CD8-positive, alpha-beta memory T cell (primary cell): ENCODE results near the gene TTC17. TPM values are rescaled to one million over a fixed set of nuclear protein-coding genes. Genes with fewer than 3 reads are reported as not detected.
"Not testable (repeated sequence)": the region's sequence is repeated elsewhere in the genome, so short reads cannot be mapped to it uniquely, and the experiment has no call there.

ENCODE experiments used
- CTCF ChIA-PET: fragments of 350-600 bp; sonication (Branson Sonifier 250); formaldehyde crosslinking; loops from one replicate; lab custom pipeline; 2021; ENCODE audit warnings: antibody characterized with exemption; lab: Charles Lee
- POLR2A ChIA-PET: fragments of 350-600 bp; sonication (Branson Sonifier 250); formaldehyde crosslinking; loops from one replicate; lab custom pipeline; 2021; ENCODE audit warnings: antibody characterized with exemption; lab: Charles Lee
- DNase-seq, 5 donors: peaks; one replicate each; pipeline versions ENCODE4 v3.0.0 to v3.0.0-alpha.2; 2020 to 2022; ENCODE audit warnings: mixed read lengths in 1 of 5
- H3K27ac ChIP-seq: one replicate; pipeline ENCODE4 v1.7.0; 2013; ENCODE audit warnings: low read depth, mild to moderate bottlenecking, low read length, moderate library complexity
- H3K27me3 ChIP-seq: 2 replicates; pipeline ENCODE4 v1.7.0; 2013; ENCODE audit warnings: low read length, mild to moderate bottlenecking; ENCODE audit not compliant: insufficient read depth, poor library complexity, severe bottlenecking
- H3K36me3 ChIP-seq: 2 replicates; pipeline ENCODE4 v1.7.0; 2013; ENCODE audit warnings: mild to moderate bottlenecking, low read length, moderate library complexity; ENCODE audit not compliant: insufficient read depth
- H3K4me1 ChIP-seq: 2 replicates; pipeline ENCODE4 v1.7.0; 2013; ENCODE audit warnings: mild to moderate bottlenecking, low read length, moderate library complexity; ENCODE audit not compliant: insufficient read depth
- H3K4me3 ChIP-seq: 2 replicates; pipeline ENCODE4 v1.7.0; 2013; ENCODE audit warnings: mild to moderate bottlenecking, low read length
- H3K9me3 ChIP-seq: 2 replicates; pipeline ENCODE4 v1.7.0; 2013; ENCODE audit warnings: mild to moderate bottlenecking, low read length
- H3K27ac Mint-ChIP-seq, 8 donors: one replicate each; pipeline ENCODE4 v1.8.0; 2020 to 2021; ENCODE audit warnings: mixed read lengths in 8 of 8, mild to moderate bottlenecking in 6 of 8, inconsistent platforms in 3 of 8, moderate library complexity in 3 of 8
- H3K27me3 Mint-ChIP-seq, 2 donors: one replicate each; pipeline ENCODE4 v1.8.0; 2020 to 2021; ENCODE audit warnings: mixed read lengths in 2 of 2, mild to moderate bottlenecking in 1 of 2, moderate library complexity in 1 of 2
- H3K36me3 Mint-ChIP-seq, 3 donors: one replicate each; pipeline ENCODE4 v1.8.0; 2020 to 2021; ENCODE audit warnings: mixed read lengths in 3 of 3, inconsistent platforms in 1 of 3, mild to moderate bottlenecking in 1 of 3
- H3K4me1 Mint-ChIP-seq, 3 donors: one replicate each; pipeline ENCODE4 v1.8.0; 2020 to 2021; ENCODE audit warnings: mixed read lengths in 3 of 3, inconsistent platforms in 1 of 3, mild to moderate bottlenecking in 1 of 3
- H3K4me3 Mint-ChIP-seq, 7 donors: one replicate each; pipeline ENCODE4 v1.8.0; 2020 to 2021; ENCODE audit warnings: mixed read lengths in 7 of 7, mild to moderate bottlenecking in 6 of 7, moderate library complexity in 4 of 7, inconsistent platforms in 2 of 7
- H3K9me3 Mint-ChIP-seq, 5 donors: one replicate each; pipeline ENCODE4 v1.8.0; 2020 to 2022; ENCODE audit warnings: mixed read lengths in 5 of 5, mild to moderate bottlenecking in 3 of 5, moderate library complexity in 2 of 5, inconsistent platforms in 1 of 5
- polyA plus RNA-seq: library from polyadenylated mRNA; unstranded; fragments of 300-500 nt; fragmentation: Illumina TruSeq; gene quantifications from one replicate; pipeline ENCODE4 v1.2.3, GENCODE V29; 2021
- total RNA-seq, 2 experiments: library from RNA; stranded (reverse); gene quantifications; one replicate each; pipeline ENCODE4 v1.2.3, GENCODE V29; 2021

The TTC17 gene
- total and polyA plus RNA-seq, 3 experiments from 2014 or later: 33.2 to 61.8 (median 39.4) TPM

DNA sequence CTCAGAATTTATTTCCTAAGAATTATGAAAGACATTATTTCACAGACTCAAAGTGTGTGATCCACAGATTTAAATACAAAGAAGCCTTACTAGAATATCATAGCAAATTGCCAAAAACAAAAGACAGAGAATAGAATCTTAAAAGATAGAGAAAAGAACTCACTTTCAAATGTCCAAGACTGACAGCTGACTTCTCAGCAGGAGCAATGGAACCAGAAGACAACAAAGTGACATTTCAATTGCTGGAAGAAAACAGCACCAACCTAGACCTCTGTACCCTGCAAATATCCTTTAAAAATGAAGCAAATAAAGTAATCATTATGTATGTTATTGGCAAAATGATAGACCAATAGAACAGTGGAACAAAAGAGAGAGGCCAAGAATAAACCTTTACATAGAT lies 109.2 kb downstream of the TTC17 start:
- Histone ChIP-seq H3K4me1 (no peaks in the 10 kb centered on the region), H3K27ac (no peak overlapping the region), H3K36me3 (no peaks in the 10 kb centered on the region), H3K4me3 (no peak overlapping the region), H3K9me3 (peaks cover 5% of the 10 kb centered on the region), H3K27me3 (no peaks in the 10 kb centered on the region)
- POLR2A ChIA-PET: no interaction called here
- Mint-ChIP-seq H3K27me3 (no peaks in the 10 kb centered on the region), H3K4me1 (no peaks in the 10 kb centered on the region), H3K4me3 (no peak overlapping the region), H3K36me3 (peaks cover 28 to 48% (median 43%) of the 10 kb centered on the region in 3 donors), H3K27ac (no peak overlapping the region), H3K9me3 (peaks cover 33 to 54% (median 44%) of the 10 kb centered on the region in 5 donors)
- DNase-seq: no peak
- CTCF ChIA-PET: no interaction called here

DNA sequence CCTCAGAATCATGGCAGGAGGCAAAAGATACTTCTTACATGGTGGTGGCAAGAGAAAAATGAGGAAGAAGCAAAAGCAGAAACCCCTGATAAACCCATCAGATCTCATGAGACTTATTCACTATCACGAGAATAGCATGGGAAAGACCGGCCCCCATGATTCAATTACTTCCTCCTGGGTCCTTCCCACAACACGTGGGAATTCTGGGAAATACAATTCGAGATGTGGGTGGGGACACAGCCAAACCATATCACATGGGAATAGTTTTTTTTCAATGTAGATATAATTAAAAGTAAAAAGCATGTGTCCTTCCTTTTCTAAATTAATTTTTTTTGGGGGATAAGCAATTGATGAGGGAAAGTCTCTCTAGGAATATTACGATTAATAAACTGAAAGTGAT lies 118.8 kb downstream of the TTC17 start:
- DNase-seq, H3K4me1 ChIP-seq, H3K27me3 Mint-ChIP-seq, H3K4me3 Mint-ChIP-seq, H3K4me3 ChIP-seq, H3K27ac ChIP-seq, CTCF ChIA-PET, H3K36me3 ChIP-seq, POLR2A ChIA-PET, H3K27me3 ChIP-seq, H3K27ac Mint-ChIP-seq, H3K4me1 Mint-ChIP-seq, H3K9me3 ChIP-seq: not testable (repeated sequence)
- H3K36me3 Mint-ChIP-seq: peaks cover 9 to 41% (median 24%) of the 10 kb centered on the region in 3 donors
- peaks cover 27 to 62% (median 56%) of the 10 kb centered on the region in 5 donors for H3K9me3 Mint-ChIP-seq

DNA sequence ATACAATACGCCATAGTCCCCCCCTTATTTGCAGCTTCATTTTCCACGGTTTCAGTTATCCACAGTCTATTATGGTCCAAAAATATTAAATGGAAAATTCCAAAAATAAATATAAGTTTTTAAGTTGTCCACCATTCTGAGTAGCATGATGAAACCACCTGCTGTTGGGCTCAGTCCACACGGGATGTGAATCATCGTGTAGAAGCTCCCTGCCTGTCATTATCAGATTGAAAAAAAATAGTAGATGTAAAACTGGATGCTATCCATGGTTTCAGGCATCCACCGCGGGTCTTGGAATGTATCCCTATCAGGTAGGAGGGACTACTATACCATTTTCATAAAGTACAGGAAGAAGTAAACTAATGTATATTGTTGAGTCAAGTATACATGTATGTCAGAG lies 127.4 kb downstream of the TTC17 start:
- H3K27me3 Mint-ChIP-seq: no peaks in the 10 kb centered on the region
- Histone ChIP-seq H3K4me1 (no peaks in the 10 kb centered on the region), H3K36me3 (peaks cover 3% of the 10 kb centered on the region), H3K9me3 (no peaks in the 10 kb centered on the region), H3K4me3 (no peak overlapping the region), H3K27me3 (no peaks in the 10 kb centered on the region), H3K27ac (no peak overlapping the region)
- H3K9me3 Mint-ChIP-seq: peaks cover 0 to 12% (median 9%) of the 10 kb centered on the region in 5 donors
- no peak overlapping the region for H3K4me3 Mint-ChIP-seq
- H3K36me3 Mint-ChIP-seq: peaks cover 19 to 48% (median 23%) of the 10 kb centered on the region in 3 donors
- DNase-seq: no peak
- H3K27ac Mint-ChIP-seq: no peak overlapping the region
- POLR2A ChIA-PET: no interaction called here
- CTCF ChIA-PET: no interaction called here
- peaks cover 0 to 4% (median 0%) of the 10 kb centered on the region in 3 donors for H3K4me1 Mint-ChIP-seq

DNA sequence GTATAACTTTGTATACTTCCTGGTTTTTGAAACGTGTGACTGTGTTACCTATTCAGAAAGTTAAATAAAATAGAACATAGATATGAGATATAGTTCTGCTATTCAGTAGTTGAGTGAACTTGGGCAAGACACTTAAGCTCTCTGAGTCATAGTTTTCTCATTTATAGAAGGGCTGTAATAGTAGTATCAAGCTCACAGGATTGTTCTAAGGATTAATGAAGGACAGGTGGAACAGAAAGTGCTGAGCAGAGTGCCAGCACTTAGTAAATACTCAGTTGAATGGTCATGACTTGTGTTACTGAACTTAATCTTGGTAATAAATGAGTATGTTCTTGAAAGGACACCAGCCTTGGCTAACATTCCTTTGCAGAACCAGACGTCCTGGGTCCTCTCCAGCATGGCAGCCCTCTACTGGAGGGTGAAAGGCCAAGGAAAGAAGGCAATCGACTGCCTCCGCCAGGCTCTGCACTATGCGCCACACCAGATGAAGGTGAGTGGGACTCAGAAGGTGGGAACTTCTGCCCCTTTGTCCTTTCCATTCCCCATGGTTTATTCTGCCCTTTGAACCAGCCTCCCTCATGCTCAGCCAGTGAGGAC lies 131.2 kb downstream of the TTC17 start:
- Histone ChIP-seq H3K27me3 (no peaks in the 10 kb centered on the region), H3K36me3 (peaks cover 8% of the 10 kb centered on the region), H3K27ac (no peak overlapping the region), H3K4me1 (no peaks in the 10 kb centered on the region), H3K4me3 (no peak overlapping the region), H3K9me3 (no peaks in the 10 kb centered on the region)
- ChIA-PET POLR2A (no interaction called here), CTCF (no interaction called here)
- peaks cover 12 to 72% (median 32%) of the 10 kb centered on the region in 3 donors for H3K36me3 Mint-ChIP-seq
- DNase-seq: no peak
- peaks cover 0 to 4% (median 0%) of the 10 kb centered on the region in 3 donors for H3K4me1 Mint-ChIP-seq
- H3K27ac Mint-ChIP-seq: no peak overlapping the region
- no peak overlapping the region for H3K4me3 Mint-ChIP-seq
- H3K9me3 Mint-ChIP-seq: no peaks in the 10 kb centered on the region
- no peaks in the 10 kb centered on the region for H3K27me3 Mint-ChIP-seq

DNA sequence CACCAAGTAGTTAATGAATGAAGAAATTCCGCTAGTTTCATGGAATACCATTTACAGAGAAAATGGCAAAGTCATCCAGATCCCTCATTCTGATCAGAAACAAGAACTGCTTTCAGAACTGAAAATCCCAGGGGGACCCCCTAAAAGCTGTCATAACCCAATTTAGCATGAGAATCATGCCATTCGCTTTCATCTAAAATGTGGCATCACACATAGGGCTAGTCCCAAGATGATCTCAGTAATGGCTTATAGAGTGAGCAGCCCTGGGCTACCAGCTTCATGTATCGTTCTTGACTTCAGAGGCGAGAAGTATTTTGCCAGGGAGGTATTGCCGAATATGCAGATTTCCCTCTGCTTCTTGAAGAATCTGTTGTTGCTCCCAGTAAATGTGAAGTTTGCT lies 134.0 kb downstream of the TTC17 start:
- Mint-ChIP-seq H3K36me3 (peaks cover 12 to 64% (median 28%) of the 10 kb centered on the region in 3 donors), H3K4me1 (peaks cover 0 to 4% (median 0%) of the 10 kb centered on the region in 3 donors), H3K9me3 (no peaks in the 10 kb centered on the region), H3K4me3 (no peak overlapping the region), H3K27me3 (no peaks in the 10 kb centered on the region), H3K27ac (no peak overlapping the region)
- Histone ChIP-seq H3K4me1 (no peaks in the 10 kb centered on the region), H3K9me3 (no peaks in the 10 kb centered on the region), H3K36me3 (peaks cover 4% of the 10 kb centered on the region), H3K27ac (no peak overlapping the region), H3K4me3 (no peak overlapping the region), H3K27me3 (no peaks in the 10 kb centered on the region)
- no peak for DNase-seq
- POLR2A ChIA-PET: no interaction called here
- CTCF ChIA-PET: no interaction called here

DNA sequence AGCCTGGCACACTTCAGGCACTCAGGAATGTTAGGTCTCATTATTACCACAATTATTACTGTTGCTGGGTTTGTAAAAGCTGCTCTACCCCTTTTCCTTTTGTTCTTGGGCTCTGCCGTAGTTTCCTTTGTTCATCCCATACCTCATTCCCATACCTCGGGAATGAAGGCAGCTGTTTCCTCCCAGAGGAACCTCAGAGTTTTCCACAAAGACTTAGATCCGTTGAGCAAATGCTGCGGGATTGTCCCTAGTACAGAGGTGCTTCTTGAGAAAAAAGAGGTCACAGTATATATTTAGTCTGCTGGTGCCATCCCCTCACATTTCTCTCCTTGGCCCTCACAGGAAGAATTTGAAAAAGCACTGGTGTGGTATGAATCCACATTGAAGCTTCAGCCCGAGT lies 134.7 kb downstream of the TTC17 start:
- Mint-ChIP-seq H3K36me3 (peaks cover 12 to 63% (median 27%) of the 10 kb centered on the region in 3 donors), H3K9me3 (no peaks in the 10 kb centered on the region), H3K4me3 (no peak overlapping the region), H3K4me1 (peaks cover 0 to 4% (median 0%) of the 10 kb centered on the region in 3 donors), H3K27ac (no peak overlapping the region), H3K27me3 (no peaks in the 10 kb centered on the region)
- no peak for DNase-seq
- POLR2A ChIA-PET: no interaction called here
- Histone ChIP-seq H3K27me3 (no peaks in the 10 kb centered on the region), H3K4me1 (no peaks in the 10 kb centered on the region), H3K4me3 (no peak overlapping the region), H3K36me3 (peaks cover 4% of the 10 kb centered on the region), H3K9me3 (no peaks in the 10 kb centered on the region), H3K27ac (no peak overlapping the region)
- CTCF ChIA-PET: no interaction called here

DNA sequence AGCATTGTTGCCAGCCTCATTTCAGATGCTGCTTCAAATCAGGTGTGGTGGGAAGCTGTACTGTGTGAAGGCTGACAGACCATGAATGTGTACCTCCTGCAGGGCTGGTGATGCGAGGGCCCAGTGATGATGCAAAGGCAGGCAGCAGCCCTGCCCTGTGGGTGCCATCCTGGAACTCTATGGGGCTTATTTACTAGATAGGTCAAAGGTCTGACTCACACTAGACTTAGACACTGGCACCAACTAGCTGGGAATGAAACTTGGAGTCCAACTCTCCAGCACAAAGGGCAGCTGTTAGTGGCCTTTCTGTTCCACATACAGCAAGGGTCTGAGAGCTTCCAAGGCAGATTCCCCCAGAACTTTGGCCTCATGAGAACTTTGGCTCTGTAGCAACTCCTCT lies 138.4 kb downstream of the TTC17 start:
- peaks cover 0 to 2% (median 0%) of the 10 kb centered on the region in 5 donors for H3K9me3 Mint-ChIP-seq

DNA sequence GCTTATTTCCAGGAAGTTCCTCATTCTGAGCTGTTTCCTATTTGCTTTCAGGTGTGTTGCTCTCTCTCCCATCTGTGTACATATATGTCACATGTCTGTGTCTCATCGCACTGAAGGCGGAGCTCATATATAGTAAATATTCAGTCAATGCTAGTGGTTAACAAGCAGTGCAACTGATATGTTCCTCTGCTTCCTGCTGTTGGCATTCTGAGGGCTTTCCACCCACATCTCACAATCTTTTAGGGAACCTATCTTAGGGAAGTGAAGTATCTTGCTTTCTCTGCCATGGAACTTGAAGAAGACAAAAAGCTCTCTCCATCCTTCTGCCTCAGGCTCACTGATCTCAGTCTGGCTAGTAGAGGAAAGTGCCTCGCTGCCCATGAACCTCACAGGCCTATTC lies 139.8 kb downstream of the TTC17 start:
- H3K4me3 ChIP-seq: no peak overlapping the region
- POLR2A ChIA-PET: no interaction called here
- no peaks in the 10 kb centered on the region for H3K36me3 ChIP-seq
- H3K4me3 Mint-ChIP-seq: no peak overlapping the region
- no peak for DNase-seq
- H3K27ac ChIP-seq: no peak overlapping the region
- no peaks in the 10 kb centered on the region for H3K9me3 ChIP-seq
- peaks cover 0 to 21% (median 8%) of the 10 kb centered on the region in 3 donors for H3K36me3 Mint-ChIP-seq
- no peaks in the 10 kb centered on the region for H3K4me1 ChIP-seq
- peaks cover 9 to 19% of the 10 kb centered on the region in 2 donors for H3K27me3 Mint-ChIP-seq
- H3K9me3 Mint-ChIP-seq: peaks cover 0 to 2% (median 0%) of the 10 kb centered on the region in 5 donors
- no peak overlapping the region for H3K27ac Mint-ChIP-seq
- H3K4me1 Mint-ChIP-seq: no peaks in the 10 kb centered on the region
- no peaks in the 10 kb centered on the region for H3K27me3 ChIP-seq
- CTCF ChIA-PET: interaction anchor here (1.9 kb wide), 1 partner anchor 20 kb away, joined by 4 read pairs; no protein-coding TSS in a partner anchor

More for the DNA sequence above, 138.4 kb downstream of the TTC17 start:
- Histone ChIP-seq H3K9me3 (no peaks in the 10 kb centered on the region), H3K27ac (no peak overlapping the region), H3K4me3 (no peak overlapping the region), H3K27me3 (no peaks in the 10 kb centered on the region), H3K4me1 (no peaks in the 10 kb centered on the region), H3K36me3 (no peaks in the 10 kb centered on the region)
- Mint-ChIP-seq H3K4me1 (no peaks in the 10 kb centered on the region), H3K4me3 (no peak overlapping the region), H3K36me3 (peaks cover 9 to 35% (median 13%) of the 10 kb centered on the region in 3 donors), H3K27ac (no peak overlapping the region), H3K27me3 (peaks cover 7 to 11% of the 10 kb centered on the region in 2 donors)
- no peak for DNase-seq
- POLR2A ChIA-PET: no interaction called here
- CTCF ChIA-PET: interaction anchor here (1.1 to 1.9 kb wide), 2 partner anchors 18 to 82 kb away, joined by 3 to 4 read pairs; no protein-coding TSS in a partner anchor
